ENCODE results near the gene TRMT44. TPM values are rescaled to one million over a fixed set of nuclear protein-coding genes. Genes with fewer than 3 reads are reported as not detected.

Gene TRMT44
- total RNA-seq, 1 donor from 2014 or later: 20.1 TPM

DNA sequence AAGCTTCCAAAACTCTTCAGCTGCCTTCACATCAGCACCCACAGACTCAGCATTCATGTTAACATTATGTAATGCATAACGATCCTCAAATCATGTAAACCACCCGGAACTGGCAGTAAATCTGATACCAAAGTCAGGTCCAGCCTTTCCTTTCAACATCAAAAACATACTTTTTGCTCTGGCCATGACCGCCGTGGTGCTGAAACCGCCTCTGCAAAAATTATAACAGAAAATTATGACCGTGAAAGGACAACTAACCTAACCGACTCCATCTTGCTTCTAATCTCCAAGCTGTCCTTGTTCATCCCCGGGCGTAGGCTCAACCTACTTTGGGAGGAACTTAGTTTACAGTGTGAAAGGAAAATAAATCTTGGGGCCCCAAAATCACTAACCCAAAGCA is 51.6 kb downstream of the TRMT44 start:
- no peak for DNase-seq (ENCODE audit: low read depth, low spot score)
- Mint-ChIP-seq H3K27me3 (ENCODE audit: low read depth) (no peaks in the 10 kb centered on the region), H3K4me1 (peaks cover 24% of the 10 kb centered on the region), H3K27ac (ENCODE audit: unreplicated experiment) (no peak overlapping the region), H3K4me3 (no peak overlapping the region), H3K9me3 (peaks cover 6% of the 10 kb centered on the region), H3K36me3 (ENCODE audit: low read depth) (peaks cover 6% of the 10 kb centered on the region)
- no peak for TF ChIP-seq CTCF (conservative IDR thresholded peaks at IDR 0.05)

- Mint-ChIP-seq H3K9me3 (peaks cover 8% of the 10 kb centered on the region), H3K27ac (ENCODE audit: unreplicated experiment) (no peak overlapping the region), H3K27me3 (ENCODE audit: low read depth) (no peaks in the 10 kb centered on the region), H3K4me1 (peaks cover 24% of the 10 kb centered on the region), H3K4me3 (no peak overlapping the region), H3K36me3 (ENCODE audit: low read depth) (no peaks in the 10 kb centered on the region)
- no peak for TF ChIP-seq CTCF (conservative IDR thresholded peaks at IDR 0.05)
- DNase-seq (ENCODE audit: low read depth, low spot score): no peak
These were observed 52.9 kb downstream of the TRMT44 start for GRCh38 chr4:8493484-8493883.

GRCh38 chr4:8494218-8494617 is 53.6 kb downstream of the TRMT44 start:
- H3K4me1 Mint-ChIP-seq: peaks cover 24% of the 10 kb centered on the region
- H3K9me3 Mint-ChIP-seq: peaks cover 8% of the 10 kb centered on the region
- no peak for DNase-seq (ENCODE audit: low read depth, low spot score)
- no peak for TF ChIP-seq CTCF (conservative IDR thresholded peaks at IDR 0.05)
- H3K27ac Mint-ChIP-seq (ENCODE audit: unreplicated experiment): no peak overlapping the region
- H3K36me3 Mint-ChIP-seq (ENCODE audit: low read depth): no peaks in the 10 kb centered on the region
- no peak overlapping the region for H3K4me3 Mint-ChIP-seq
- no peaks in the 10 kb centered on the region for H3K27me3 Mint-ChIP-seq (ENCODE audit: low read depth)

GRCh38 chr4:8494983-8495548 is 54.5 kb downstream of the TRMT44 start:
- no peaks in the 10 kb centered on the region for H3K36me3 Mint-ChIP-seq (ENCODE audit: low read depth)
- H3K27ac Mint-ChIP-seq (ENCODE audit: unreplicated experiment): no peak overlapping the region
- TF ChIP-seq CTCF (conservative IDR thresholded peaks at IDR 0.05): no peak
- H3K4me3 Mint-ChIP-seq: no peak overlapping the region
- H3K4me1 Mint-ChIP-seq: peaks cover 22% of the 10 kb centered on the region
- H3K27me3 Mint-ChIP-seq (ENCODE audit: low read depth): no peaks in the 10 kb centered on the region
- peaks cover 6% of the 10 kb centered on the region for H3K9me3 Mint-ChIP-seq
- DNase-seq (ENCODE audit: low read depth, low spot score): no peak

DNA sequence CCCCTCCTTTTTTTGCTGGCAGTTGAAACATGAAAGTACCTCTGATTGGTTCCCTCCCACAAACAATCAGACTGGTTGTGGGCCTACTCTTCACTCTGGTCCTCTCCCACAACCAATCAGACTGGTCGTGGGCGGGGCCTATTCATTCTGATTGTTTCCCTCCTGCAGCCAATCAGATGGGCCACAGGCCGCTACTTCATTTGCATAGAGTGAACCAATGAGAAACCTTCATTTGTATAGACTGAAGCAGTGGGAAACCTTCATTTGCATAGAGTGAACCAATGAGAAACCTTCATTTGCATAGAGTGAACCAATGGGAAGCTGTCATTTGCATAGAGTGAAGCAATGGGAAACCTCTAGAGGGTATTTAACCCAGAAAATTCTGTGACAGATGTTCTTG is 55.2 kb downstream of the TRMT44 start:
- no peak for TF ChIP-seq CTCF (conservative IDR thresholded peaks at IDR 0.05)
- DNase-seq (ENCODE audit: low read depth, low spot score): no peak
- Mint-ChIP-seq H3K27ac (ENCODE audit: unreplicated experiment) (no peak overlapping the region), H3K4me3 (no peak overlapping the region), H3K4me1 (peaks cover 18% of the 10 kb centered on the region), H3K9me3 (peaks cover 2% of the 10 kb centered on the region), H3K27me3 (ENCODE audit: low read depth) (no peaks in the 10 kb centered on the region), H3K36me3 (ENCODE audit: low read depth) (no peaks in the 10 kb centered on the region)
